Measurements from ENCODE around the gene TSPAN5.

The TSPAN5 gene

GRCh38 chr4:98645527-98645926, 12.9 kb downstream of the TSPAN5 start:
- no CpG with 5 or more reads among the region's 6 CpGs for WGBS, 2 donors (ENCODE audit: extremely low coverage in 2 of 2, insufficient read length in 2 of 2, insufficient replicate concordance in 1 of 2)
- Histone ChIP-seq H2BK15ac (ENCODE audit: low read length) (no peak overlapping the region), H3K4me3 (ENCODE audit: low read length in 2 of 2) (no peak overlapping the region), H2BK5ac (ENCODE audit: low read length) (no peak overlapping the region), H3K4me1 (ENCODE audit: control insufficient read depth in 2 of 2, insufficient read depth in 1 of 2, low read depth in 1 of 2, low read length in 2 of 2) (peaks cover 0 to 7% of the 10 kb centered on the region in 2 donors), H2BK12ac (ENCODE audit: low read length) (no peak overlapping the region), H3K27me3 (ENCODE audit: control insufficient read depth in 3 of 3, insufficient read depth in 3 of 3, low read depth in 1 of 3, low read length in 3 of 3) (no peaks in the 10 kb centered on the region), H2BK120ac (ENCODE audit: low read depth, low read length) (no peak overlapping the region), H3K4ac (ENCODE audit: low read length) (no peak overlapping the region), H3K27ac (replicated peaks; ENCODE audit: low read length) (no peak overlapping the region), H2AK5ac (ENCODE audit: low read depth, low read length) (no peak overlapping the region), H4K91ac (ENCODE audit: low read depth, low read length, poor library complexity) (no peak overlapping the region), H3K9me3 (replicated peaks in 1 of 2; ENCODE audit: control insufficient read depth in 2 of 2, insufficient read depth in 1 of 2, low read depth in 1 of 2, low read length in 2 of 2) (peaks cover 3 to 12% of the 10 kb centered on the region in 2 donors), H3K79me1 (ENCODE audit: low read depth, low read length) (no peaks in the 10 kb centered on the region), H3K4me2 (ENCODE audit: insufficient read depth, low read length, poor library complexity, severe bottlenecking) (no peak overlapping the region), H3K23ac (ENCODE audit: low read depth, low read length, poor library complexity) (no peak overlapping the region), H3K36me3 (replicated peaks in 1 of 2; ENCODE audit: control insufficient read depth in 2 of 2, insufficient read depth in 2 of 2, low read length in 2 of 2) (peaks cover 0 to 1% of the 10 kb centered on the region in 2 donors), H3K18ac (ENCODE audit: low read length) (no peak overlapping the region), H2AFZ (ENCODE audit: low read length) (no peak overlapping the region), H4K8ac (ENCODE audit: low read depth, low read length) (no peak overlapping the region), H3K14ac (ENCODE audit: low read length) (no peak overlapping the region), H3K9ac (ENCODE audit: low read depth, low read length, poor library complexity) (no peak overlapping the region)
- DNase-seq (ENCODE audit: low spot score) = no peak

GRCh38 chr4:98643755-98644154, 14.7 kb downstream of the TSPAN5 start:
- no peak for DNase-seq (ENCODE audit: low spot score)
- Histone ChIP-seq H3K4me3 (ENCODE audit: low read length in 2 of 2) (no peak overlapping the region), H3K27me3 (ENCODE audit: control insufficient read depth in 3 of 3, insufficient read depth in 3 of 3, low read depth in 1 of 3, low read length in 3 of 3) (no peaks in the 10 kb centered on the region), H3K9me3 (replicated peaks in 1 of 2; ENCODE audit: control insufficient read depth in 2 of 2, insufficient read depth in 1 of 2, low read depth in 1 of 2, low read length in 2 of 2) (no peaks in the 10 kb centered on the region), H2AK5ac (ENCODE audit: low read depth, low read length) (no peak overlapping the region), H3K36me3 (replicated peaks in 1 of 2; ENCODE audit: control insufficient read depth in 2 of 2, insufficient read depth in 2 of 2, low read length in 2 of 2) (no peaks in the 10 kb centered on the region), H3K79me1 (ENCODE audit: low read depth, low read length) (no peaks in the 10 kb centered on the region), H3K9ac (ENCODE audit: low read depth, low read length, poor library complexity) (no peak overlapping the region), H3K14ac (ENCODE audit: low read length) (no peak overlapping the region), H3K18ac (ENCODE audit: low read length) (no peak overlapping the region), H3K27ac (replicated peaks; ENCODE audit: low read length) (no peak overlapping the region), H3K23ac (ENCODE audit: low read depth, low read length, poor library complexity) (no peak overlapping the region), H2BK120ac (ENCODE audit: low read depth, low read length) (no peak overlapping the region), H2BK5ac (ENCODE audit: low read length) (no peak overlapping the region), H2BK15ac (ENCODE audit: low read length) (no peak overlapping the region), H4K8ac (ENCODE audit: low read depth, low read length) (no peak overlapping the region), H2AFZ (ENCODE audit: low read length) (no peak overlapping the region), H3K4ac (ENCODE audit: low read length) (no peak overlapping the region), H3K4me2 (ENCODE audit: insufficient read depth, low read length, poor library complexity, severe bottlenecking) (no peak overlapping the region), H4K91ac (ENCODE audit: low read depth, low read length, poor library complexity) (no peak overlapping the region), H3K4me1 (ENCODE audit: control insufficient read depth in 2 of 2, insufficient read depth in 1 of 2, low read depth in 1 of 2, low read length in 2 of 2) (peaks cover 0 to 7% of the 10 kb centered on the region in 2 donors), H2BK12ac (ENCODE audit: low read length) (no peak overlapping the region)
- WGBS, 2 donors (ENCODE audit: extremely low coverage in 2 of 2, insufficient read length in 2 of 2, insufficient replicate concordance in 1 of 2) = no CpG with 5 or more reads among the region's 2 CpGs

GRCh38 chr4:98642991-98643426, 15.4 kb downstream of the TSPAN5 start:
- H3K4ac ChIP-seq (ENCODE audit: low read length) = no peak overlapping the region
- H3K9ac ChIP-seq (ENCODE audit: low read depth, low read length, poor library complexity) = no peak overlapping the region
- no peak overlapping the region for H3K23ac ChIP-seq (ENCODE audit: low read depth, low read length, poor library complexity)
- no peaks in the 10 kb centered on the region for H3K9me3 ChIP-seq (replicated peaks in 1 of 2; ENCODE audit: control insufficient read depth in 2 of 2, insufficient read depth in 1 of 2, low read depth in 1 of 2, low read length in 2 of 2)
- no peak overlapping the region for H3K4me3 ChIP-seq (ENCODE audit: low read length in 2 of 2)
- H3K79me1 ChIP-seq (ENCODE audit: low read depth, low read length) = no peaks in the 10 kb centered on the region
- H3K4me1 ChIP-seq (ENCODE audit: control insufficient read depth in 2 of 2, insufficient read depth in 1 of 2, low read depth in 1 of 2, low read length in 2 of 2) = peaks cover 0 to 7% of the 10 kb centered on the region in 2 donors
- H3K18ac ChIP-seq (ENCODE audit: low read length) = no peak overlapping the region
- H3K4me2 ChIP-seq (ENCODE audit: insufficient read depth, low read length, poor library complexity, severe bottlenecking) = no peak overlapping the region
- H2BK15ac ChIP-seq (ENCODE audit: low read length) = no peak overlapping the region
- no peak for DNase-seq (ENCODE audit: low spot score)
- H2BK5ac ChIP-seq (ENCODE audit: low read length) = no peak overlapping the region
- H4K8ac ChIP-seq (ENCODE audit: low read depth, low read length) = no peak overlapping the region
- no peak overlapping the region for H2AFZ ChIP-seq (ENCODE audit: low read length)
- no CpG with 5 or more reads among the region's 4 CpGs for WGBS, 2 donors (ENCODE audit: extremely low coverage in 2 of 2, insufficient read length in 2 of 2, insufficient replicate concordance in 1 of 2)
- no peak overlapping the region for H4K91ac ChIP-seq (ENCODE audit: low read depth, low read length, poor library complexity)
- H3K36me3 ChIP-seq (replicated peaks in 1 of 2; ENCODE audit: control insufficient read depth in 2 of 2, insufficient read depth in 2 of 2, low read length in 2 of 2) = no peaks in the 10 kb centered on the region
- H2BK120ac ChIP-seq (ENCODE audit: low read depth, low read length) = no peak overlapping the region
- H3K14ac ChIP-seq (ENCODE audit: low read length) = no peak overlapping the region
- no peak overlapping the region for H2BK12ac ChIP-seq (ENCODE audit: low read length)
- H3K27me3 ChIP-seq (ENCODE audit: control insufficient read depth in 3 of 3, insufficient read depth in 3 of 3, low read depth in 1 of 3, low read length in 3 of 3) = no peaks in the 10 kb centered on the region
- no peak overlapping the region for H2AK5ac ChIP-seq (ENCODE audit: low read depth, low read length)
- H3K27ac ChIP-seq (replicated peaks; ENCODE audit: low read length) = no peak overlapping the region

- peak overlapping the region; percentile 50 for H3K27ac ChIP-seq (replicated peaks; ENCODE audit: low read length)
- DNase-seq (ENCODE audit: low spot score) = no peak
- no peak overlapping the region for H4K91ac ChIP-seq (ENCODE audit: low read depth, low read length, poor library complexity)
- H2AFZ ChIP-seq (ENCODE audit: low read length) = no peak overlapping the region
- no peaks in the 10 kb centered on the region for H3K27me3 ChIP-seq (ENCODE audit: control insufficient read depth in 3 of 3, insufficient read depth in 3 of 3, low read depth in 1 of 3, low read length in 3 of 3)
- no peak overlapping the region for H3K4ac ChIP-seq (ENCODE audit: low read length)
- H2BK12ac ChIP-seq (ENCODE audit: low read length) = no peak overlapping the region
- peaks cover 0 to 8% of the 10 kb centered on the region in 2 donors for H3K4me1 ChIP-seq (ENCODE audit: control insufficient read depth in 2 of 2, insufficient read depth in 1 of 2, low read depth in 1 of 2, low read length in 2 of 2)
- WGBS, 2 donors (ENCODE audit: extremely low coverage in 2 of 2, insufficient read length in 2 of 2, insufficient replicate concordance in 1 of 2) = no CpG with 5 or more reads among the region's 3 CpGs
- H2BK120ac ChIP-seq (ENCODE audit: low read depth, low read length) = no peak overlapping the region
- no peaks in the 10 kb centered on the region for H3K79me1 ChIP-seq (ENCODE audit: low read depth, low read length)
- H3K4me2 ChIP-seq (ENCODE audit: insufficient read depth, low read length, poor library complexity, severe bottlenecking) = no peak overlapping the region
- H2BK5ac ChIP-seq (ENCODE audit: low read length) = no peak overlapping the region
- H3K4me3 ChIP-seq (ENCODE audit: low read length in 2 of 2) = no peak overlapping the region
- no peak overlapping the region for H2BK15ac ChIP-seq (ENCODE audit: low read length)
- no peaks in the 10 kb centered on the region for H3K36me3 ChIP-seq (replicated peaks in 1 of 2; ENCODE audit: control insufficient read depth in 2 of 2, insufficient read depth in 2 of 2, low read length in 2 of 2)
- no peak overlapping the region for H3K14ac ChIP-seq (ENCODE audit: low read length)
- no peak overlapping the region for H3K23ac ChIP-seq (ENCODE audit: low read depth, low read length, poor library complexity)
- no peaks in the 10 kb centered on the region for H3K9me3 ChIP-seq (replicated peaks in 1 of 2; ENCODE audit: control insufficient read depth in 2 of 2, insufficient read depth in 1 of 2, low read depth in 1 of 2, low read length in 2 of 2)
- no peak overlapping the region for H4K8ac ChIP-seq (ENCODE audit: low read depth, low read length)
- no peak overlapping the region for H2AK5ac ChIP-seq (ENCODE audit: low read depth, low read length)
- no peak overlapping the region for H3K9ac ChIP-seq (ENCODE audit: low read depth, low read length, poor library complexity)
- no peak overlapping the region for H3K18ac ChIP-seq (ENCODE audit: low read length)
These were observed 16.3 kb downstream of the TSPAN5 start for GRCh38 chr4:98641906-98642668.
